Measurements from ENCODE around the gene LRRIQ4.

The LRRIQ4 gene

DNA sequence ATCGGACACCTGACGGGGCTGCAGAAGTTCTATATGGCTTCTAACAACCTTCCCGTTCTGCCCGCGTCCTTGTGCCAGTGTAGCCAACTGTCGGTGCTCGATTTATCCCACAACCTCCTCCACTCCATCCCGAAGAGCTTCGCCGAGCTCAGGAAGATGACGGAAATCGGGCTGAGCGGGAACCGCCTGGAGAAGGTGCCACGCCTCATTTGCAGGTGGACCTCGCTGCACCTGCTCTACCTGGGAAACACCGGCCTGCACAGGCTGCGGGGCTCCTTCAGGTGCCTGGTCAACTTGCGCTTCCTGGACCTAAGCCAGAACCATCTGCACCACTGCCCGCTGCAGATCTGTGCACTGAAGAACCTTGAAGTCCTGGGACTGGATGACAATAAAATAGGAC, 9.9 kb downstream of the LRRIQ4 start:
- POLR2A ChIA-PET = no interaction called here
- CTCF ChIA-PET = no interaction called here
- DNase-seq (ENCODE audit: extremely low spot score) = no peak
- no peak for TF ChIP-seq SUZ12 (IDR thresholded peaks at IDR 0.05)
- TF ChIP-seq SP1 (IDR thresholded peaks at IDR 0.05) = no peak
- no peak for TF ChIP-seq FOXK2 (IDR thresholded peaks at IDR 0.05)
- TF ChIP-seq CTBP1 (IDR thresholded peaks at IDR 0.05; ENCODE audit: borderline replicate concordance) = no peak
- no peak for TF ChIP-seq ELF4 (IDR thresholded peaks at IDR 0.05)
- TF ChIP-seq L3MBTL2 (conservative IDR thresholded peaks at IDR 0.05) = no peak
- no peak for TF ChIP-seq BHLHE40 (IDR thresholded peaks at IDR 0.05; ENCODE audit: borderline replicate concordance)
- no peak for TF ChIP-seq ARNT (IDR thresholded peaks at IDR 0.05)
- no peak for TF ChIP-seq HDGF (IDR thresholded peaks at IDR 0.05; ENCODE audit: borderline replicate concordance)
- no peak for TF ChIP-seq TARDBP (IDR thresholded peaks at IDR 0.05)
- TF ChIP-seq LEF1 (IDR thresholded peaks at IDR 0.05; ENCODE audit: borderline replicate concordance) = no peak
- no peak for TF ChIP-seq ZNF384 (IDR thresholded peaks at IDR 0.05)

DNA sequence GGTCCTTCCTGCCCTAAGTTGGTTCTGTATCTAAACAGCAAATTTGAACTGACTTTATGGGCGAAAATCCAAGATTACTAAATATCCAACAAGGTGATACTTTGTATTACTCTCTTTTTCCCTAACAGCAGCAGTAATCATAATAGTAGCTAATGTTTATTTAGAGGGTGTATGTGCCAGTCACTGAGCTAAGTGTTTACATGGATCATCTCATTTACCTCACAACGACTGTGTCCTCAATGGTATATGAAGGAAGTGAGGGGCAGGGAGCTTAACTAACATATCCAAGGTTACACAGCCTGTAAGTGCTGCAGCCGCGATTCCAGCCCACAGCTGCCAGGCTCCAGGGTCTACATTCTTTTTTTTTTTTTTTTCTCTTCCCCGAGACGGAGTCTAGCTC, 10.3 kb downstream of the LRRIQ4 start:
- DNase-seq (ENCODE audit: extremely low spot score) = no peak
- no peak for TF ChIP-seq LEF1 (IDR thresholded peaks at IDR 0.05; ENCODE audit: borderline replicate concordance)
- TF ChIP-seq ZNF384 (IDR thresholded peaks at IDR 0.05) = no peak
- no peak for TF ChIP-seq SUZ12 (IDR thresholded peaks at IDR 0.05)
- no peak for TF ChIP-seq HDGF (IDR thresholded peaks at IDR 0.05; ENCODE audit: borderline replicate concordance)
- ChIA-PET CTCF (no interaction called here), POLR2A (no interaction called here)

DNA sequence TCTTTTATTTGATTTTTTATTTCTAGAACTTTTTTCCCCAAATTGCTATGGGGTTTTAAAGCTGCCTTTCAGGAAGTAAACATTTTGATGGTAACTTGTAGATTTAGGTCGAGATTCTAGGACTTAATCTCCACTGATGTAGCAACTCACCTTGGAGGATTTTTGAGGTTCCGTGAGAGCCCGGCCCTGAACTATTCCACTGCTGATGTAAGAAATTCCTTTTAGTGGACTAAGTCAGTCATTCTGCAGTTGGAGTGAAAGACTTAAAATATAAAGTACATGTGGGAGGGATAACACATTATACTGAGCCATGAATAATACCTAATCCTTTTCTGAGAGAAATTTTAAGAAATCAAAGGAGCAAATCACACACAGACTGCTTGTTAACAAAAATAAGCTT, 12.6 kb downstream of the LRRIQ4 start:
- TF ChIP-seq FOXK2 (IDR thresholded peaks at IDR 0.05) (no peak), ELF4 (IDR thresholded peaks at IDR 0.05) (no peak), HDGF (IDR thresholded peaks at IDR 0.05; ENCODE audit: borderline replicate concordance) (no peak), SUZ12 (IDR thresholded peaks at IDR 0.05) (no peak)
- TF ChIP-seq, protein P1, sequence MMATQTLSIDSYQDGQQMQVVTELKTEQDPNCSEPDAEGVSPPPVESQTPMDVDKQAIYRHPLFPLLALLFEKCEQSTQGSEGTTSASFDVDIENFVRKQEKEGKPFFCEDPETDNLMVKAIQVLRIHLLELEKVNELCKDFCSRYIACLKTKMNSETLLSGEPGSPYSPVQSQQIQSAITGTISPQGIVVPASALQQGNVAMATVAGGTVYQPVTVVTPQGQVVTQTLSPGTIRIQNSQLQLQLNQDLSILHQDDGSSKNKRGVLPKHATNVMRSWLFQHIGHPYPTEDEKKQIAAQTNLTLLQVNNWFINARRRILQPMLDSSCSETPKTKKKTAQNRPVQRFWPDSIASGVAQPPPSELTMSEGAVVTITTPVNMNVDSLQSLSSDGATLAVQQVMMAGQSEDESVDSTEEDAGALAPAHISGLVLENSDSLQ (IDR thresholded peaks at IDR 0.05) = no peak
- DNase-seq (ENCODE audit: extremely low spot score) = no peak
- POLR2A ChIA-PET = no interaction called here
- CTCF ChIA-PET = no interaction called here

DNA sequence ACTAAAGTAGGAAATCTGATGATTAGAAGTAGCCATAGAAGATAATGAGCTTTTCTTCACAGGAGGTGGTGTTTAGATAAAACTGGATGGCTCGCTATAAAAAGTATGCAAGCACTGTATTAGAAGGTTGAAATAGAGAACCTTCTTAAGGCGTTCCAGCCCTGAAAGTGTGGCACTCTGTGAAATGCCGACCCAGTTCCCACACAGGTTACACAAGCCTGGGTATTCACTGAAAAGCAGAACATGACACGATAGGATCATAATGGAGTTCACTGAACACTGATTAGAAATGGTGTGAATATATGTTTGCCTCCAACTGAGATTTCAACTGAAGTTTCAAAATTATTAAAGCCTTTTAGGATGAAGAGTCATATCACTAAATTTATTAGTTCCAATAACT, 15.0 kb downstream of the LRRIQ4 start:
- ChIA-PET POLR2A (no interaction called here), CTCF (interaction anchor here (0.6 kb wide), 1 partner anchor 967 kb away, joined by 3 read pairs; no protein-coding TSS in a partner anchor)
- no peak for DNase-seq (ENCODE audit: extremely low spot score)
- no peak for TF ChIP-seq L3MBTL2 (conservative IDR thresholded peaks at IDR 0.05)
- no peak for TF ChIP-seq ARNT (IDR thresholded peaks at IDR 0.05)
- no peak for TF ChIP-seq TARDBP (IDR thresholded peaks at IDR 0.05)
- no peak for TF ChIP-seq NFRKB (IDR thresholded peaks at IDR 0.05)
- no peak for TF ChIP-seq SP1 (IDR thresholded peaks at IDR 0.05)
- no peak for TF ChIP-seq BHLHE40 (IDR thresholded peaks at IDR 0.05; ENCODE audit: borderline replicate concordance)
- TF ChIP-seq, protein P1 (IDR thresholded peaks at IDR 0.05) = no peak
- no peak for TF ChIP-seq FOXK2 (IDR thresholded peaks at IDR 0.05)
- no peak for TF ChIP-seq FOXA1 (IDR thresholded peaks at IDR 0.05)
- no peak for TF ChIP-seq FOXM1 (IDR thresholded peaks at IDR 0.05; ENCODE audit: borderline replicate concordance)
- no peak for TF ChIP-seq CTBP1 (IDR thresholded peaks at IDR 0.05; ENCODE audit: borderline replicate concordance)
- no peak for TF ChIP-seq HDGF (IDR thresholded peaks at IDR 0.05; ENCODE audit: borderline replicate concordance)
- no peak for TF ChIP-seq ZNF384 (IDR thresholded peaks at IDR 0.05)
- no peak for TF ChIP-seq SUZ12 (IDR thresholded peaks at IDR 0.05)
- TF ChIP-seq LEF1 (IDR thresholded peaks at IDR 0.05; ENCODE audit: borderline replicate concordance) = no peak
- TF ChIP-seq ELF4 (IDR thresholded peaks at IDR 0.05) = no peak

DNA sequence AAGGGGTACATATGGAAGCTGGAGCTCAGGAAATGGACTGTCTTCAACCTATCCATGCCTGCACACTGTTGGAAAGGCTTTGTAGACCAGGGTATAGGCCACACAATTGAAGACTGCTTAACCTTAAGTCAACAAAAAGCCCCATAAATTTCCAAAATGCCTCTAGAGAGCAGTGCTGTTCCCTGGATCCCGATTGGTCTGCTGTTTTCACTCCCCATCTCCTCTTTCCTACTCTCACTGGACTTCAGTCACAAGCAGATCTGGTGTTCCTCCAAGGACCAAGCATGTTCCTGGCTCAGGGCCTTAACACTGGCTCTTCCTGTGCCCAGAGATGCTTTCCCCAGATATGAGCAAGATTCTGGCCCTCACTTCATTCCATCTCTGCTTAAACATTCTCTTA, 22.9 kb downstream of the LRRIQ4 start:
- no peak for DNase-seq (ENCODE audit: extremely low spot score)
- no peak for TF ChIP-seq FOXM1 (IDR thresholded peaks at IDR 0.05; ENCODE audit: borderline replicate concordance)
- ChIA-PET POLR2A (no interaction called here), CTCF (no interaction called here)

DNA sequence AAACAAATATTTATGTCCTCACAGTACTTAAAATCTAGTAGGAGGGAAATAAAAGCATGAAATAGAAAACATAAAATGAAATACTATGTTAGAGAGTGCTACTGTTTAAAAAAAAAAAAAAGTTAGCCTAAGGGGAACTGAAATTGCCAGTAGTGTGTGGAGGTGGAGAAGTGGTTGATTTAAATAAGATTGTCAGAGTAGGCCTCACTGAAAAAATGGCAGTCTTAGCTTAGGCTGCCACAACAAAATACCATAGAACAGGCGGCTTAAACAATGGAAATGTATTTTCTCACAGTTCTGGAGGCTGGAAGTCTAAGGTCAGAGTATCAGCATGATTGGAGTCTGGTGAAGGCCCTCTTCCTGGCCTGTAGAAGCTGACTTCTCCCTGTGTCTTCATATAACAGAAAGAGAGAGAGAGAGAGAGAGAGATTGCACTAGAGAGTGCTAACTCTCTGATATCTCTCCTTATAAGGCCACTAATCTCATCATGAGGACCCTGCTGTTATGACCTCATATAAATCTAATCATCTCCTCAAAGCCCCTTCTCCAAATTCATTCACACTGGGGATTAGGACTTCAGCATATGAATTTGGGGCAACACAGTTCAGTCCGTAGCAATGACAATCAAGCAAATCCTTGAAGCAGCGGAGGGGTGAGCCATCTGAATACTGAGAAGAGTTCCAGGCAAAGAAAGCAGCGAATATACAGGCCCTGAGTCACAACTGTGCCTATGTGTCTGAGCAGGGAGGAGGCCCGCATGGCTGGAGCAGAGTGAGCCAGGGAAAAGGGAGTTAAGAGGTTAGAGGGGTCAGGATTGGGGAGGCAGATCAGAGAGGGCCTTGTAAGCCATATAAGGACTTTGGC, 23.6 kb downstream of the LRRIQ4 start:
- ChIA-PET POLR2A (no interaction called here), CTCF (no interaction called here)
- TF ChIP-seq L3MBTL2 (conservative IDR thresholded peaks at IDR 0.05) (no peak), SUZ12 (IDR thresholded peaks at IDR 0.05) (no peak), FOXM1 (IDR thresholded peaks at IDR 0.05; ENCODE audit: borderline replicate concordance) (no peak), NFRKB (IDR thresholded peaks at IDR 0.05) (no peak), BHLHE40 (IDR thresholded peaks at IDR 0.05; ENCODE audit: borderline replicate concordance) (no peak), FOXK2 (IDR thresholded peaks at IDR 0.05) (no peak), SP1 (IDR thresholded peaks at IDR 0.05) (no peak), HDGF (IDR thresholded peaks at IDR 0.05; ENCODE audit: borderline replicate concordance) (no peak), ELF4 (IDR thresholded peaks at IDR 0.05) (no peak), CTBP1 (IDR thresholded peaks at IDR 0.05; ENCODE audit: borderline replicate concordance) (no peak), ARNT (IDR thresholded peaks at IDR 0.05) (no peak), ZNF384 (IDR thresholded peaks at IDR 0.05) (no peak), TARDBP (IDR thresholded peaks at IDR 0.05) (no peak)
- TF ChIP-seq, protein P1 (IDR thresholded peaks at IDR 0.05) = no peak
- no peak for DNase-seq (ENCODE audit: extremely low spot score)

DNA sequence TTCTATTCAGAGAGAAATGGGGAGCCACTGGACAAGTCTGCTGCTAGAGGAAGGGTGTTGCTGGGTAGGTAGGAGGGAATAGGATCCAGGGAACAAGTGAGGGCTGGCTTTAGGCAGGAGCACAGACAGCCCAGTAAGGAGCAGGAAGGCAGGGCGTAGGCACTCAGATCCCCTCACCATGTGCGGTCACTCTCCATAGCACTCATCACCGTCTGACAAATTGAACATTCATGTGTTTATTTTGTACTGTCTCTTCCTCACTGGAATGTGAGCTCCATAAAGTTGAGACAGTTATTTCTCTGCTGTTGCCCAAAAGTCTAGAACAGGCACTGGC, 24.2 kb downstream of the LRRIQ4 start:
- TF ChIP-seq L3MBTL2 (conservative IDR thresholded peaks at IDR 0.05) (no peak), HDGF (IDR thresholded peaks at IDR 0.05; ENCODE audit: borderline replicate concordance) (no peak), ZNF384 (IDR thresholded peaks at IDR 0.05) (no peak), SUZ12 (IDR thresholded peaks at IDR 0.05) (no peak), LEF1 (IDR thresholded peaks at IDR 0.05; ENCODE audit: borderline replicate concordance) (no peak), FOXK2 (IDR thresholded peaks at IDR 0.05) (no peak), FOXA1 (IDR thresholded peaks at IDR 0.05) (no peak), TARDBP (IDR thresholded peaks at IDR 0.05) (no peak), SP1 (IDR thresholded peaks at IDR 0.05) (no peak), CTBP1 (IDR thresholded peaks at IDR 0.05; ENCODE audit: borderline replicate concordance) (no peak), FOXM1 (IDR thresholded peaks at IDR 0.05; ENCODE audit: borderline replicate concordance) (no peak), BHLHE40 (IDR thresholded peaks at IDR 0.05; ENCODE audit: borderline replicate concordance) (no peak), ARNT (IDR thresholded peaks at IDR 0.05) (no peak), NFRKB (IDR thresholded peaks at IDR 0.05) (no peak), ELF4 (IDR thresholded peaks at IDR 0.05) (no peak)
- TF ChIP-seq, protein P1 (IDR thresholded peaks at IDR 0.05) = no peak
- CTCF ChIA-PET = no interaction called here
- no peak for DNase-seq (ENCODE audit: extremely low spot score)
- POLR2A ChIA-PET = no interaction called here

Data from HEK293T (cell line).